NCI-H1436 (cell line): ENCODE measurements around the gene POLR2C.
"Not testable (repeated sequence)": the region's sequence is repeated elsewhere in the genome, so short reads cannot be mapped to it uniquely, and the experiment has no call there.

Experiments
- DNase-seq: peaks from one replicate; lab custom pipeline; 2025; lab: John Stamatoyannopoulos, UW

Gene POLR2C

GRCh38 chr16:57462209-57462977, at the start of gene POLR2C:
Gene POLR2C (plus strand): TSS chr16:57462679. CDS start chr16:57462725, 46 bp downstream.
- DNase-seq, result peak; percentile 81

- no peak for DNase-seq
Measured at GRCh38 chr16:57413301-57413730, 49.2 kb upstream of the POLR2C start.

GRCh38 chr16:57413733-57414132, 48.7 kb upstream of the POLR2C start:
- no peak for DNase-seq

GRCh38 chr16:57416084-57416483, 46.4 kb upstream of the POLR2C start:
- no peak for DNase-seq

- DNase-seq, result no peak
Measured at GRCh38 chr16:57419506-57419905, 43.0 kb upstream of the POLR2C start.

- peak; percentile 5 for DNase-seq
Measured at GRCh38 chr16:57422026-57422944, 40.2 kb upstream of the POLR2C start.

- no peak for DNase-seq
Measured at GRCh38 chr16:57423152-57423551, 39.3 kb upstream of the POLR2C start.

GRCh38 chr16:57424583-57424982, 37.9 kb upstream of the POLR2C start:
- no peak for DNase-seq

GRCh38 chr16:57426356-57426755, 36.1 kb upstream of the POLR2C start:
- DNase-seq, result no peak

- DNase-seq, result no peak
Measured at GRCh38 chr16:57427307-57427706, 35.2 kb upstream of the POLR2C start.

- no peak for DNase-seq
Measured at GRCh38 chr16:57427824-57428223, 34.7 kb upstream of the POLR2C start.

- DNase-seq, result no peak
Measured at GRCh38 chr16:57430955-57431354, 31.5 kb upstream of the POLR2C start.

GRCh38 chr16:57432505-57432904, 30.0 kb upstream of the POLR2C start:
- DNase-seq, result no peak

- no peak for DNase-seq
Measured at GRCh38 chr16:57432989-57433388, 29.5 kb upstream of the POLR2C start.

- DNase-seq, result no peak
Measured at GRCh38 chr16:57434003-57434402, 28.5 kb upstream of the POLR2C start.

GRCh38 chr16:57435838-57436237, 26.6 kb upstream of the POLR2C start:
- DNase-seq, result no peak

GRCh38 chr16:57439947-57440346, 22.5 kb upstream of the POLR2C start:
- DNase-seq, result not testable (repeated sequence)

GRCh38 chr16:57440551-57440950, 21.9 kb upstream of the POLR2C start:
- DNase-seq, result not testable (repeated sequence)

GRCh38 chr16:57444711-57445110, 17.8 kb upstream of the POLR2C start:
- DNase-seq, result no peak

GRCh38 chr16:57445510-57445909, 17.0 kb upstream of the POLR2C start:
- DNase-seq, result no peak

- peak; percentile 34 for DNase-seq
Measured at GRCh38 chr16:57446531-57447185, 15.8 kb upstream of the POLR2C start.

GRCh38 chr16:57447186-57447962, 15.1 kb upstream of the POLR2C start, which contains the start of the genes CIAPIN1 and COQ9:
Gene CIAPIN1 (minus strand): TSS chr16:57447385. CDS start chr16:57440928, 6,457 bp downstream.
Gene COQ9 (plus strand): TSS chr16:57447479. CDS start chr16:57447506, 27 bp downstream.
- DNase-seq, result peak; percentile 95
